ENCODE results near the gene DISP3. TPM values are rescaled to one million over a fixed set of nuclear protein-coding genes. Genes with fewer than 3 reads are reported as not detected.
A peak's percentile ranks its signal among the peaks of the same experiment; 100 is the strongest.

Gene DISP3
- total and polyA plus RNA-seq, 2 of the 13 experiments (the other 11 are each of a cell fraction or from before 2014, with no cell fraction given): 0.08 to 0.13 TPM

- TF ChIP-seq ZNF609 (CRISPR knock-in tag; IDR thresholded peaks at IDR 0.05; ENCODE audit: borderline replicate concordance): no peak
- no peak for TF ChIP-seq ZBTB44 (CRISPR knock-in tag; IDR thresholded peaks at IDR 0.05)
- no peak for TF ChIP-seq NONO (IDR thresholded peaks at IDR 0.05)
- no peak for TF ChIP-seq NONO (CRISPR knock-in tag; conservative IDR thresholded peaks at IDR 0.05)
- no peak for TF ChIP-seq HES4 (CRISPR knock-in tag; IDR thresholded peaks at IDR 0.05; ENCODE audit: borderline replicate concordance)
- no peak for TF ChIP-seq SOX5 (CRISPR knock-in tag; IDR thresholded peaks at IDR 0.05; ENCODE audit: borderline replicate concordance)
- TF ChIP-seq CCDC6 (CRISPR knock-in tag; IDR thresholded peaks at IDR 0.05): peak; percentile 48; the same call in 1 of the 2 replicates
- TF ChIP-seq NCOA1 (CRISPR knock-in tag; IDR thresholded peaks at IDR 0.05): no peak
- no peak for TF ChIP-seq AKNA (CRISPR knock-in tag; IDR thresholded peaks at IDR 0.05; ENCODE audit: borderline replicate concordance)
- TF ChIP-seq ZNF12 (CRISPR knock-in tag; IDR thresholded peaks at IDR 0.05): no peak
- TF ChIP-seq, protein P1, sequence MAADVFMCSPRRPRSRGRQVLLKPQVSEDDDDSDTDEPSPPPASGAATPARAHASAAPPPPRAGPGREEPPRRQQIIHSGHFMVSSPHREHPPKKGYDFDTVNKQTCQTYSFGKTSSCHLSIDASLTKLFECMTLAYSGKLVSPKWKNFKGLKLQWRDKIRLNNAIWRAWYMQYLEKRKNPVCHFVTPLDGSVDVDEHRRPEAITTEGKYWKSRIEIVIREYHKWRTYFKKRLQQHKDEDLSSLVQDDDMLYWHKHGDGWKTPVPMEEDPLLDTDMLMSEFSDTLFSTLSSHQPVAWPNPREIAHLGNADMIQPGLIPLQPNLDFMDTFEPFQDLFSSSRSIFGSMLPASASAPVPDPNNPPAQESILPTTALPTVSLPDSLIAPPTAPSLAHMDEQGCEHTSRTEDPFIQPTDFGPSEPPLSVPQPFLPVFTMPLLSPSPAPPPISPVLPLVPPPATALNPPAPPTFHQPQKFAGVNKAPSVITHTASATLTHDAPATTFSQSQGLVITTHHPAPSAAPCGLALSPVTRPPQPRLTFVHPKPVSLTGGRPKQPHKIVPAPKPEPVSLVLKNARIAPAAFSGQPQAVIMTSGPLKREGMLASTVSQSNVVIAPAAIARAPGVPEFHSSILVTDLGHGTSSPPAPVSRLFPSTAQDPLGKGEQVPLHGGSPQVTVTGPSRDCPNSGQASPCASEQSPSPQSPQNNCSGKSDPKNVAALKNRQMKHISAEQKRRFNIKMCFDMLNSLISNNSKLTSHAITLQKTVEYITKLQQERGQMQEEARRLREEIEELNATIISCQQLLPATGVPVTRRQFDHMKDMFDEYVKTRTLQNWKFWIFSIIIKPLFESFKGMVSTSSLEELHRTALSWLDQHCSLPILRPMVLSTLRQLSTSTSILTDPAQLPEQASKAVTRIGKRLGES (CRISPR knock-in tag; IDR thresholded peaks at IDR 0.05; ENCODE audit: borderline replicate concordance): no peak
- TF ChIP-seq ZNF431 (CRISPR knock-in tag; IDR thresholded peaks at IDR 0.05; ENCODE audit: borderline replicate concordance, low read depth): 0 out of 2 replicates have a peak, but pooled peaks have one; percentile 18
- TF ChIP-seq RORA (CRISPR knock-in tag; IDR thresholded peaks at IDR 0.05): no peak
- TF ChIP-seq ISX (CRISPR knock-in tag; conservative IDR thresholded peaks at IDR 0.05): no peak
- TF ChIP-seq DMAP1 (CRISPR knock-in tag; IDR thresholded peaks at IDR 0.05): no peak
Observed at GRCh38 chr1:11478571-11479374, at the start of gene DISP3 (continued).

Data from HepG2 (cell line).